HG02678 (cell line): ENCODE measurements around the gene PARD3B.

ENCODE experiments used
- ATAC-seq: cut with Tn5 transposase; IDR thresholded peaks from one replicate; pipeline ENCODE4 v1.9.1; 2021; ENCODE audit warnings: mild to moderate bottlenecking, moderate library complexity; ENCODE audit not compliant: unreplicated experiment

Gene PARD3B

DNA sequence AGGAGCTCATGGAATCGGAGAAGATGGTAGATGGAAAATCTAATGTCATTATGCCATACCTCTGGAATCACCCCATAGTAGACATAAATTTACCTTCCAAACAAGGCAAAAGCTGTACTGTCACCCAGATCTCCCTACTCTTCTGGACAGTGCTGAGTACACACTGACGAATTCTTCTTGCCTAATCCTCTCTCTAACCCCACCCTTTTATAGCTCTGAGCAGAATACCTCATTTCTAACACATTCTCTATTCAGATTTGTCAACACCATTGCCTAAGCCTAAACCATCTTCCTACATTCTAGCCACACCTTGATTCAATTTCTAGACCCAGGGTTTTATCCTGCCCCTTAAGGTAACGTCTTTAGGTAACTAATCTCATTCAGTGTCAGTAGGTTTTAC lies 816.0 kb downstream of the PARD3B start:
- ATAC-seq = no peak

DNA sequence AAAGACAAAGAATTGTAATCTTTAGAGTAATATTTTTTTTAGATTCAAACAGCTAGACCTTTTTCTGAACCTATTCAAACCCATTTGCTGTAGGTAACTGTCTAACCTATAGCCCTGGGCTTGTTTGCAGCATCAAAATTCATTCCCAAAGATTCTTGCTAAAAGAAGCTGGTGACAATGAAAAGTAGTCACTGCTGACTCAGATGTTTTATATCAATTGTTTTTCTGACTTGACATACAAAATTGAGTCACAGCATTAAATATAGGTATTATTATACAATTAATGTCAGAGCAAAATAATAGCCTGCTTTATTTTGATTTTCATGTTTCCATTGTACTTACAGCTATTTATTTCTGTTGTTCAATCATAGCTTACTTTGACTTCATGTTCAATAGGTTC lies 816.7 kb downstream of the PARD3B start:
- no peak for ATAC-seq

DNA sequence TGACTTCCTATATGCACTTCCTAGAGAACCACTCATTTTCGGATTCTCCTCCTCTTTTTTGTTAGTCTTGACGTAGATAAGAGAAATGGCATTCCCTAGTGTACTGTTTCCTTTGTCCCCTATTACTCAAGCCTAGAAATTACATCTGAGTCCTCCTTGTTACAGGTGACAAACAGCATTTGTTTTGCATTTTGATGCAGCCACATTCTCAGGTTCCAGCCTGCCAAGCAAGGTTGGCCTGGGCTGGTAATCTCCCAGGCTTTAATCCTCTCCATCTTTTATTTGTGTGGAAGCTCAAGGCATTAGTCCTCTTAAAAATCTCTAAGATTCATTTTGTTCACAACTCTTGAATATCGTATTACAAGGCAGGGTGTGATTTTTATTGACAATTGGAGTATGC lies 819.0 kb downstream of the PARD3B start:
- no peak for ATAC-seq

DNA sequence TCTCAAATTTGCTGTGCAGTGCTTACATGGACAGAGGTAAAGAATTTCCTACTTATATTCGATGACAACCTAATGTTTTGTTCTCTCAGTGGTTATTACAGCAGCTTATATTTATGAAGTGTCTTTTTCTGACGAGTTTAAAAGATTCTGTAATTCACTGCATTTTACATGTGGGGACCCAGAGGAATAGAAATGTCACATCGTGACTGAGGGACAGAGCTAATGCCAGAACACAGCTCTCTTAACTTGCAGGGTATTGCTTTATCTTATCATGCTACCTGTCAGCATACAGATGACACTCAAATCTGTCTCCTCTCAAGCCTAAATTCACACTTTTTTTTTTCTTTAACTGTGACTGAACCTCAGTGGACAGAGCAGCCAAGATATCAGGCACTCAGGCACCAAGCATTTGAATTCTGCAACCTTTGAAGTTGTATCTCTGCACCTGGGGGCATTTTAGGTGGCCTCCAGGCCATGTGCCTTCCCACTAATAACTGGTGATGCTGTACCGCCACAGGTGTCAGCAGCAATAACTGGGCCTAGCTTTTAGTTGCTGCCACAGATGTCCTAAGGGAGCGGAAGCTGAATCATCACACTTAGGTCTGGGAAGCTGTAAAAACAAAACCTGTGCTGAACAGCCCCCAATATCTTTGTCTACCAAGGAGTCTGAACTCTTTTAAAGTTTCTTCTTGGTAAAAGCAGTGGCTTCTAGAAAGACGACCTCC lies 821.2 kb downstream of the PARD3B start:
- no peak for ATAC-seq

DNA sequence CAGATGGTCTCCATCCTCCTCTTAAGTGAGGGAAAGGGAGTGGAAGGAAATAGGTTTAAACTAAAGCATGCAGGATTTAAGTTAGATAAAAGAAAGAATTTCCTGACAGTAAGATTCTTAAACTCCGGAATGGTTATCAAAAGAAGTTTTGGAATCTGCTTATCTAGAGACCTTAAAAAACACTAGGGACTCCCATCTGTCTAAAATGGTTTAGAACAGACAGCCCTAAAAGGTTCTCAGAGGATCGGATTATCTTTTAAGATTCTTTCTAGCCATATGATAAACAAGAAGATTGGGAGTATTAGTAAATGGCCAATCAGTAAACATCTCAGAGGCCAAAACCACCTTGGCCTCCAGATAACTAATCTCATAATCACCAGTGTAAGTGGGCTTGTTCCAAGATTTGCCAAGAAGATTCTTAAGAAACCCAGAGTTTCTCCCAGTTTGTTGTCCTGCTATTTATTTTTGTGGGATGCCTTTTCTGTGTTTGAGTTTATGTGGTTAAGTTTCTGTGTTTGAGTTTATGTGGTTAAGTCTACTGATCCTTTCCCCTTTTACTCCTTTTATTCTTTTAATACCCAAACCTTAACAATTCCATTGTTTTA lies 822.2 kb downstream of the PARD3B start:
- ATAC-seq = no peak

DNA sequence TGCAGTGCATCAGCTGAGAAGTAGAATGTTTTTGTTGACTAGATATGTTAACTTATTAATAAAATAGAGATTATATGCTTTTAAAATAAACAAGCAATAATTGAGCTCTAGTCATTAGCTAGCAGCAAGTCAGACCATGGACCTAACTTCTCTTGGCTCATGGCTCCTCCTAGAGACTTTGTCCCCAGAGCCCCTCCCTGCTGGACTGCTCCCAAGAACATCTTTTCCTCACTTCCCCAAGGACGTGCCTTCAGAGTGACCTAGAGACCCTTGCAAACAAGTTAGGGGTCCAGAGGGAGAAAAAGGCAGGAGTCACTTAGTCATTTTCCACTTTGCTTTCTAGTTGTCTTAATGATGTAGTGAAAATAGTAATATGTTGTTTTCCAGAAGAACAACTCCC lies 824.5 kb downstream of the PARD3B start:
- ATAC-seq = no peak

DNA sequence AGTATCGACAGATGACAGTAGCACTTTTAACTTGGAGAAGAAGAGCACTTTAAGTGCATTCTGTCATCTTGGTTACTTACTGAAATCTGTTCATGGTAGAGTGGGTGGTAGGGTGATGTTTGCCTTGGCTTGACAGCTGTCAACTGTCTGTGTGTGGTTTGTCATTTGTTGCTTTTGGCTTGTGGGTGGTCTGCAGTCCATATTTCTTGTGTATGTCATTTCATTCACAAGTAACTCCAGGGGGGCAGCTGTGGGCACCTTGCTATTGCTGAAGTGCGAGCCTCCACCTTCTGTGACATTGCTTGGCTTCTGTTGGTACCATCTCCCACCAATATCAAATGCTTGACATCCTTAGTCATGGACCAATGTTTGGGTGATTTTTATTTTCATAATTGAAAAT lies 825.5 kb downstream of the PARD3B start:
- ATAC-seq = no peak

DNA sequence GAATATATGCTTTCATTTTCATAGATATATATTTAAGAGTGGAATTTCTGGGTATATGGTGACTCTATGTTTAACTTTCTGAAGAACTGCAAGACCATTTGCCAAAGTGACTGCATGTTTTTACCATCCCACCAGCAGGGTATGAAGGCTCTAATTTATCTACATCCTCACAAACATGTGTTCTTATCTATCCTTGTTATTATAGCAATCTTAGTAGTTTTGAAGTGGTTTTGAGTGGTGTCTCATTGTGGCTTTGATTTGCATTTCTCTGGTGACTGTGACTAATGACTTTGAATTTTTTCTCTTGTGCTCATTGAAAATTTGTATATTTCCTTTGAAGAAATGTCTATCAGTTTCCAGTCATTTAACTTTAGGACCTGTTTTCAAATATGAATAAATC lies 826.9 kb downstream of the PARD3B start:
- ATAC-seq = peak; percentile 50

DNA sequence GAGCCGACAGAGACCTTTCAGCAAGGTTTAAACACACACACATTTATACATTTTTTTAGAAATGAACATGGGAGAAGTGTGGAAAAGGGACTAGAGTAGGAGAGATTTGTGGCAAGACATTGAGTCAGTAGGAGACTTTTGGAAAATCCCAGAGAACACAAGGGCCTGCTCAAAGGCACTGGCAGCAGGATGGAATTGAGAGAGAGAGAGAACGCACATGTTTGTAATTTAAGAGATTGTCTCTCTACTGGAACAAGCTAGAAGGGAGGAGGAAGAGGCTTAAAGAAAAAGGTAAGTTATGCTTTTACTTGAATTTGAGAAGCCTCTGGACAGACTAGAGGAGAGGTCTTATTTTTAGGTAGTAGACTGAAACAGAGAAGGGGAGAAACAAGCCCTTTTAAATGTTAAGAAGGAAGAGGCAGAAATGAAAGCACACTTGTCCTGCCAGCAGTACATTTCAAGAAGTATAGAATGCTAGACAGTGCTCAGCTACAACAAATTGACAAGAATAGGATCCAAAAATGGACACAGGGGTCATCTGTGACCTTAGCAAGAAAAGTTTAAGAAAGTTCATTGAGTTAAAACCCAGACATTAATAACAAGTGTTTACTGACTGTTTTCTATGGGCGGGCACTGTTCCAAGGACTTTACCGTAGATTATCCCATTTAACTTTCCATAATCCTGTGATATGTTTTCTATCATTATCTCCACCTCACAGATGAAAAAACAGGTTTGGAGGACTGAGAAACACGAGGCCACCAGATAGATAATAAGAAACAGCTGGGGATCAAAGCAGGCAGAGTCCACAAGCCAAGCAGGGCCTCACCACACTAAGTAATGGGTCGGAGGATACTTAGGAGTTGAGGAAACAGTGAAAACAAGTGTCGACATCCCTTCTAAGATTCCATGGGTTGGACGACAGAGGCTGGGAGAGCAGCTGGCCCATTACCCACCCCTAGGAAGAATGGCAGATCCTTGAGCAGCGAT lies 830.5 kb downstream of the PARD3B start:
- ATAC-seq = no peak

DNA sequence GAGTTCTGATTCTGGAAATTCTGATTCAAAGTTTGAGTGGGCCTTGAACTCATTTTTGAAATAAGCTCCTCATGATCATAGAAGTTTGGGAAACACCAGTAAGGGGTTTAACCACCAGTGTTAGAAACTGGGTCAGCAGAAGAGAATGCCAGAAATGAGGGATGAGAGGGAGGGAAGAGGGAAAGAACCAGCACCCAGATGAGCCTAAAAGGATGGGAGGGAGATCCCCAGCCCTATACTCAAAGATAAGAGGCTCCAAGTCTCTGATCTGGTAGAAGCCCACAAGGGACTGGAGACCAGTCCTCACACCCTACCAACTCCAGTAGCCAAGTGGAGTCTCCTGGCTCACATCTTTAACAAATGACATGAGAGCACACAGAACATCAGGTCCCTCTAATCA lies 832.0 kb downstream of the PARD3B start:
- ATAC-seq = no peak

DNA sequence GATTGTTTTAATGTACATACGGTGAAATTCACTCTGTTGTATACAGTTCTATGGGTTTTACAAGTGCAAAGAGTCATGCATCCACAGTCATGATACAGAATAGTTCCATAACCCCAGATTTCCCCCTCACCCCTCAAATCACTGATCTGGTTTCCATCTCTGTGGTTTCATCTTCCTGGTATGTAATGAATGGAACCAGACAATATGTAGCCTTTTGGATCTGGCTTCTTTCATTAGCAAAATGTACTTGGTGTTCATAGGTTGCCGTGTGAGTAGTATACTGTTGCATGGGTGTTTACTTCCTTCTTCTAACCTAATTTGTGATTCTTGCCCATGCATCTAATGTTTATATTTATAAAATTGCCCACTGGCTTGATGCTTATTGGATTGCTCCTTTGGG lies 838.3 kb downstream of the PARD3B start:
- ATAC-seq = no peak

DNA sequence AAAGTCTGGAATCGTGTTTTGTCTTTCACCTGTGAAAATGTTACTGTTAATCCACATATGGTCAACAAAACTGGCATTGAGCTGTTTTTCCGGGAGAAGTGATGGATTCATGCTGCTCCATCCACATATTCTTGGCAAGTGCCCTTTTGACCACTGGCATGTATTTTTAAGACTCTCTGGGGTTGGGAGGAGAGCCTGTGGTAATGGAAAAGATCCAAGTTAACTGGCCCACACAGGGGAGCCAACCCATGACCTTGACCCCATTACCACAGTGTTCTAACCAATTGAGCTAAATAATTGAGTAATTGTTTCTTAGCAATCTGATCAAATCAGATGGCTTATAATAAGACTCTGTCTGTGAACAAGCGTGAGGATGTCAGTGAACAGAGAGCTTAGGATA lies 840.8 kb downstream of the PARD3B start:
- no peak for ATAC-seq

DNA sequence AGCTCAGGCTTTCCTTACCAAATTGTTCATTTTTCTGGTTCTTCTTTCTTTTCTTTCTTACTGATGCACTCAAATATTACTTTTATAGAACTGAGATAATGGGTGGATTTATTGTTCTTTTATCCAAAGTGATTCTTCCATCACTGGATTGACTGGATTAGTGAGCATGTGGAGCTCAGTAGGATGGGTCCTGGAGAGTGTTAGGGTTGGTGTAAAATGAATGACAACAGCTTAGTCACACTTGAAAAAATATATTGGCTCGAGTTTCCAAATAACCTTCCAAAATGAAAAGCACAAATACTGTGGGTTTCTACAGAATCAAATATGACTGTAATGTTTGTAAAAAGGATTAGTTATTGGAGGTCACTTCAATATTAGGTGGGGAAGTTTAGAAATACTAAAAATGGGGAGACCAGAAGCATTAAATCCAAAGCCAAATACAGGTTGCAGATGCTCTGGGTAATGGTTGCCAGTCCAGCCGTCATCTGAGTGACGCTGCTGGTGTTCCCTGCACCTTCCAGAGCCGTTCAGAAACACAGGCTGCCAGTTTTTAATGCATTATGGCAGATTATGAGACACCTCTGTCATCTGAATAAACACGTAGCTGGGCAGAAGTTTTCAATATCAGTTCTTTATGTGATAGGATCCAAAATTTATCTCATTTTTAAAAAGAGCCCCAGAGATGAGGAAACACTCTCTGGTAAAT lies 842.2 kb downstream of the PARD3B start:
- no peak for ATAC-seq

DNA sequence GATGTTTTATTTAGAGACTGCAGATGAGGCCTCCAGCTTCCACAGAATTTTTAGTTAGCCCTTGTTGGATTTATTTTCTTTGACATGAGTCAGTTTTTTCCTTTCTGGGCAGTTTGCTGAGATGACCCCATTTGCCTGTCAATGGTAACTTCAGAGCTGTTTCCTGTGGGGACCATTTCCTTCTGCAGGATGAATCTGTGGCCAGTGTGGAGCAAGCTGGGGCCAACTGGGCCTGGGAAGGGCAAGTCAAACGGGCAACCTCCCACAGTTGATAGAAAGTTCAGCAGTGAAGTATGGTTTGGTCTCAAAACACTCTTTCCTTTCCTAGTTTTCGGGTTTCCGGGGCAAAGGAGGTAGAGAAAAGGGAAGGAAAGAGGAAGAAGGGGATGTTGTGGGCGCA lies 845.6 kb downstream of the PARD3B start:
- no peak for ATAC-seq

DNA sequence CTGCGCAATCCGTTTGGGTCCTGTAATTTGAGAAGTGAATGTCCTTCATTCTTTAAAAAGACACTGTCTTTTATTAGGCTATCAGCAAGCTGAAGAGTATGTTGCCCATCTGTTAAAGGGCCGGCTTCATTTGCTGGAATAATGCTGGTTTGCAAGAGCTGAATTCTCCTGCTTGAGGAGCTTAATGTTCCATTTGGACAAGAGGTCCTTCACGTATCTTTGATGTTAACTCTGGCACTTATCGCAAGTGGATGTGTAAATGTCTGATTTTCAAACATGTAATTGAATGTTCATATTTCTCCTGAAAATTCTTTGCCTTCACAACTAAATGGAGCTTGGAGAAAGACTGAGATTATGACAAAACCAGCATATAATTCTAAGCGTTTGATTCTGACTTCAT lies 856.2 kb downstream of the PARD3B start:
- no peak for ATAC-seq

DNA sequence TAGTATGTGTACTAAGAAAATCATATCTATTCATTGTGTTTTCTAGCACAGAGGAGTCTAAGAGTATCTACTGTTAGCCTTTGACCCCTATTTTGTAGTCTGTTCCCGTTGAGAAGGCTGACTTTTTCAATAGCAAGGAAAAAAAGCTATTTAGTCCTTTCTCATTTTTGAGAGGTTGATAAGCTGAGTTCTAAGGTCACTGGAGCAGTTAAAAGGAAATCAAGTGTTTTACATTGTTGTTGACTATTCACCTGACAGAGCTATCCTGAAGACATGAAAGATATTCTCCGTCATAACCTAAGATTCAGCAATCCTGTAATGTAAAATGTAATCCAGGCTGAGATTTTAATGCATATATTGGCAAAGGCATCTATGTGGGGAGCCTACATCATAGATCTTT lies 856.7 kb downstream of the PARD3B start:
- ATAC-seq = no peak

DNA sequence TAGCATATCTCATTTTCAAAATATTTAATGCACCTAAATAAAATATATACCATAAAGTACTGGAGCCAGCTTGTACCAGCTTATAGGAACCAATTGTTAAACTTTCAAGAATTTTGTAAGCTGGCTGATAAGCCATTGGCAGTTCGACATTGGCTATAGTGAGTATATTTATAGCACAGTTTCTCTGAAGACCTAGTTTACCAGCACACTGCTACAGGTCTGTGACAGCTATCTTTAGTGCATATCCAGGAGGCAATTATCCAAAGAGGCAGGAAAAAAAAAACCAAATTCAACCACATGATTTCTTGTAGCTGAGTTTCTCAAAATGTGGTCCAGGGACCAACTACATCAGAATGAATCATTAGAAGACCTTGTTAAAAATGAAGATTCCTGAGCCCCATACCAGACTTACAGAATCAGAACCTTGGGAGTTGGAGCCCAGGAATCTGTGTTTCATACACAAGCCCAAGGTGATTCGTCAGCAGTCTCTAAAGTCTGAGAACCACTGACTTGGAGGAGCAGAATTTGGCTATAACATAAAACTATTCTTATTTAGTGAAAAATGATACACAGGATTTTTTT lies 858.1 kb downstream of the PARD3B start:
- no peak for ATAC-seq

DNA sequence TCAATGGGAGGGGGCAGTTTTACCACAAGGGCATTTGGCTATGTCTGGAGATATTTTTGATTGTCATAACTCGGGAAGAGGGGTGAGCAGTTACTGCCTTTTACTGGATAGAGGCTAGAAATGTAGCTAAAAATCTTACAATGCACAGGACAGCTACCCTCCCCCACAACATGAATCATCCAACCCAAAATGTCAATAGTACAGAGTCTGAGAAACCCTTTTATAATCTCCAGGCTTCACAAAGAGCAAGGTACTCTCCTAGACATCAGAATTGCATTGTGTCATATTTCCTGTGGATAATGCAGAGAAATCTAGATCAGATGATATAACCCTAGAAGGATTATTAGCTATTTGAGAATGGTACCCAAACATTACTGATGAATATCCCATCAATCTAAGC lies 859.9 kb downstream of the PARD3B start:
- no peak for ATAC-seq

DNA sequence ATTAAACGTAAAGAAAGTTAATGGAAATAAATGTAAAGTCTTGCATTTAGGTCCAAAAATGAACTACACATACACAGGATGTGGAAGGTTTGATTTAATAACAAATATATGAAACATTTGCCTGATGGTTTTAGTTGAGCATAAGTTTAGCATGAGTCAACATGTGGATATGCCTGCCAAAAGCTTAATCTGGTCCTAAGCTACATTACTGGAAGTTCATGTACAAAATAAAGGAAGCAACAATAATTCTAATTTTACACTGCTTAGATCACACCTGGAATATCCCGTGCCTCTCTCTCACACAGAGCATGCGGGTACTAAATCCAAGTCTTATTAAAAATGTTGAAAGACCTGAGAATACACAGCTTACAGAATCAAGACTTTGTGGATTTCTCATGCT lies 860.5 kb downstream of the PARD3B start:
- ATAC-seq = no peak

DNA sequence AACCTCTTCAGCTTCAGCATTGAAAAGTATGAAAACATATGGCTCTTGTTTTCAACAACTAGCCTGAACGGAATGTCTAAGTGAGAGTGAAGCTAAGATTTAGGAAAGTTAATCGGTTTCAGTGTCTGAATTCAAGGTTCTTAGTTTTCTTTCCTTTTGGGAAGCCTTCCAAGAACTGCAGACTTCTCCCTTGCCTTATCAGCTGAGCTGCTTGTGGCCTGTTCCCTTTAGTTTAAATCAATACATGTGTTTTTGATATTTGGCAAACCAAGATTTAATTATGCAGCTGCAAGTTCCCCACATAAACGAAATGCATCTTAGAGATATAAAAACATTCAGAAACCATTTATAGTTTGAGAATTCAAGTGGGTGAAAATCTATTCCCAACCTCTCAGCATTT lies 862.7 kb downstream of the PARD3B start:
- ATAC-seq = no peak

DNA sequence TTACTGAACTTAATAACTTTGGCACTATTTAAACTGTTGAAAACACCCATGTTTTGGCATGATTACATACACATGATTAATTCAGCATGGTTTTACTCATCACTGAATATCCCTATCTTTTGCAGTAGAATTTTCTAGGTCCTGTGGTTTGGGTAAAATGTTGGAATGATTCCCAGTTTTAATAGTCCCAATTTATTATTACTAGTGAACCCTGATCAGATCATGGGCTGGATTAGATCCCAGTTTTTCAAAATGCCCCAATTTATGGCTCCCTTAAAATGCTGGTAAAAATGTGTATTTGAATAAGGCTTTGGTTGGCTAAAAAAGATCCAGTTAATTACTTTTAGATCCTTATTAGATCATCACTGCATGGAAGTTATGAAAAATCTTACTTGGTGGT lies 863.4 kb downstream of the PARD3B start:
- no peak for ATAC-seq
